Type B pancreatic cell (in vitro differentiated cells): Measurements from ENCODE around the gene SH3RF2. TPM values are rescaled to one million over a fixed set of nuclear protein-coding genes. Genes with fewer than 3 reads are reported as not detected.
A peak's percentile ranks its signal among the peaks of the same experiment; 100 is the strongest.

Experiments used
- DNase-seq: peaks from one replicate; pipeline ENCODE4 v3.0.0; 2021; ENCODE audit warnings: mixed read lengths; ENCODE audit not compliant: unreplicated experiment; ENCODE audit errors: extremely low spot score
- H3K27ac Mint-ChIP-seq: 2 replicates; pipeline ENCODE4 v1.8.0; 2021; ENCODE audit warnings: mild to moderate bottlenecking, mixed read lengths
- H3K27me3 Mint-ChIP-seq: 2 replicates; pipeline ENCODE4 v1.8.0; 2021; ENCODE audit warnings: mixed read lengths
- H3K36me3 Mint-ChIP-seq: 2 replicates; pipeline ENCODE4 v1.8.0; 2021; ENCODE audit warnings: mixed read lengths
- H3K4me1 Mint-ChIP-seq: one replicate; pipeline ENCODE4 v1.8.0; 2021; ENCODE audit warnings: mixed read lengths; ENCODE audit not compliant: unreplicated experiment
- H3K4me3 Mint-ChIP-seq: 2 replicates; pipeline ENCODE4 v1.8.0; 2021; ENCODE audit warnings: mild to moderate bottlenecking, mixed read lengths
- H3K9me3 Mint-ChIP-seq: 2 replicates; pipeline ENCODE4 v1.8.0; 2021; ENCODE audit warnings: mixed read lengths
- total RNA-seq: library from RNA; stranded (reverse); gene quantifications from 2 replicates; pipeline ENCODE4 v1.2.1, GENCODE V29; 2021; ENCODE audit warnings: low replicate concordance
- TF ChIP-seq, protein P1 (sequence below): fragments of 200-600 bp; sonication (generic); conservative IDR thresholded peaks from 2 replicates; pipeline ENCODE4 v1.5.0; 2021; ENCODE audit warnings: antibody characterized with exemption, mild to moderate bottlenecking

Gene SH3RF2
- total RNA-seq, 1 donor from 2014 or later = 11.2 TPM

DNA sequence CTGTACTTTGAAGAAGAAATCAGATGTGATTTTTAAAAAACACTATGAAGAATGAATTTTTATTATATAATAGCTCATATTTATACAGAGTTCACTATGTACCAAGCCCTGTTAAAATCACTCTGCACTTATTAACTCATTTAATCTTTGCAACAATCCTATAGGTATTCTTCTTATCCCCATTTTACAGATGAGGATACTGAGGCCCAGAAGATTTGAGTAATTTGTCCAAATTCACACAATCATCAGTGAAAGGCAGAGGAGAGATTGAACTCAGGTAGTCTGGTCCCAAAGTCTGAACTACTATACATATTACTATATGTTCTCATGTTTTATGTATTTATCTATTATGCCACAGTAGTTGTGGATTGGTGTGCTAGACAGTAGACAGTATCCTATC is 152.9 kb downstream of the SH3RF2 start:
- TF ChIP-seq, protein P1, sequence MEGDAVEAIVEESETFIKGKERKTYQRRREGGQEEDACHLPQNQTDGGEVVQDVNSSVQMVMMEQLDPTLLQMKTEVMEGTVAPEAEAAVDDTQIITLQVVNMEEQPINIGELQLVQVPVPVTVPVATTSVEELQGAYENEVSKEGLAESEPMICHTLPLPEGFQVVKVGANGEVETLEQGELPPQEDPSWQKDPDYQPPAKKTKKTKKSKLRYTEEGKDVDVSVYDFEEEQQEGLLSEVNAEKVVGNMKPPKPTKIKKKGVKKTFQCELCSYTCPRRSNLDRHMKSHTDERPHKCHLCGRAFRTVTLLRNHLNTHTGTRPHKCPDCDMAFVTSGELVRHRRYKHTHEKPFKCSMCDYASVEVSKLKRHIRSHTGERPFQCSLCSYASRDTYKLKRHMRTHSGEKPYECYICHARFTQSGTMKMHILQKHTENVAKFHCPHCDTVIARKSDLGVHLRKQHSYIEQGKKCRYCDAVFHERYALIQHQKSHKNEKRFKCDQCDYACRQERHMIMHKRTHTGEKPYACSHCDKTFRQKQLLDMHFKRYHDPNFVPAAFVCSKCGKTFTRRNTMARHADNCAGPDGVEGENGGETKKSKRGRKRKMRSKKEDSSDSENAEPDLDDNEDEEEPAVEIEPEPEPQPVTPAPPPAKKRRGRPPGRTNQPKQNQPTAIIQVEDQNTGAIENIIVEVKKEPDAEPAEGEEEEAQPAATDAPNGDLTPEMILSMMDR = no peak
- peaks cover 4% of the 10 kb centered on the region for H3K4me1 Mint-ChIP-seq
- no peak overlapping the region for H3K27ac Mint-ChIP-seq
- no peaks in the 10 kb centered on the region for H3K36me3 Mint-ChIP-seq
- H3K4me3 Mint-ChIP-seq = no peak overlapping the region
- H3K9me3 Mint-ChIP-seq = no peaks in the 10 kb centered on the region
- DNase-seq = no peak
- no peaks in the 10 kb centered on the region for H3K27me3 Mint-ChIP-seq

DNA sequence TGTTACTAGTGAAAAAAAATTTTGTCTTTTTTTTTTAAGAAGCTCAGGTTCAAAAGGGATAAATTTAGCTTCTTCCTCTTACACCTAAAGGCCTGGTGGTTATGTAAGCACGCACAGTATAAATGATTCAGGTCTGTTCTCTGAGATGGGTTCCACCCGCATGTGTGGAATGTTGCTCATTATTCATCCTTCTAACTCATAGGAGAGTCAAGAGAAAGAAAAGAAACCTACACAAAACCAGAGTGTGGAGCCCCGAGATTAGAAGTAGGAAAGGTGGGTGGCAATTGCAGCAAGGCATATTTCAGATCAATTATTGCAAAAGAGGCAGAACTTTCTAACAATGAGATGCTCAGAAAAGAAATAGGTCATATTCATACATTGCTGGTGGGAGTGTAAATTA is 155.5 kb downstream of the SH3RF2 start:
- H3K27ac Mint-ChIP-seq = peak overlapping the region; percentile 32
- peaks cover 4% of the 10 kb centered on the region for H3K4me1 Mint-ChIP-seq
- no peaks in the 10 kb centered on the region for H3K36me3 Mint-ChIP-seq
- no peak for DNase-seq
- H3K9me3 Mint-ChIP-seq = no peaks in the 10 kb centered on the region
- no peaks in the 10 kb centered on the region for H3K27me3 Mint-ChIP-seq
- H3K4me3 Mint-ChIP-seq = no peak overlapping the region
- TF ChIP-seq, protein P1 = no peak

DNA sequence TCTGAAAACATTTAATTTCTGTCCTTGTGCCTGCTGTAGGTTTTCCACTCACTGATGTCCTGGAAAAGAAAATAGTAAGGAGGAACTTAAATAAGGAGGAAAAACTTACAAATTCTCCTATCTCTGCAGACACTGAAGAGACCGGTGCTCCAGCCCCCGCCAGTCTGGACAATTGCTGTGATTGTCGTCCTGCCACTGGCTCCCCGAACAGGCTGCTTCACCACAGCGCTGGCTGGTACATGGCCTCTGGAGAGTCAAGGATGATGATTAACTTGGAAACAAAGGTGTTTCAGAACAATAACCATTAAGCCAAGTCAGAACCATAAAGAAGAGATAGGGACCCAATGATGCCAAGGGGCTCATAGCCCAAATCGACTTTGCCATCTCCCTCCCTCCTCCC is 161.7 kb downstream of the SH3RF2 start:
- no peak overlapping the region for H3K27ac Mint-ChIP-seq

DNA sequence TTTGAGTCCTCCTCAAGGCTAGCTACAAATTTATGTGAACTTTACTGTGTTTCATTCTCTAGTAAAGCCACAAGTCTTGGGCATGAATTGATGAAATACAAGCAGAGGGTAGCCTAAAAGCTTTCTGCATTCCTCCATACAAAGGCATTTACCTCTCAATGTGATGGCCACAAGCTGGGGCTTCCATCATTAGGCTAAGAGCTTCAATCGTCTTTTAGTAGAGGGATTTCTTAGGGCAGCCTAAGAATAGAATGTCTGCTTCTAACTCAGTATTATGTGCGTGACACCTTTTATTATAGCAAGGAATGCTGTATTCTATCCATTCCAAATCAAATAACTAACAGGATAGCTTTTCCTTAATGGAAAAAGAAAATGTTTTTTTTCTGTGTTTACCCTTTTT is 165.3 kb downstream of the SH3RF2 start:
- peaks cover 16% of the 10 kb centered on the region for H3K36me3 Mint-ChIP-seq
- H3K27me3 Mint-ChIP-seq = no peaks in the 10 kb centered on the region
- no peak for DNase-seq
- H3K4me3 Mint-ChIP-seq = no peak overlapping the region
- H3K4me1 Mint-ChIP-seq = no peaks in the 10 kb centered on the region
- TF ChIP-seq, protein P1 = no peak
- no peak overlapping the region for H3K27ac Mint-ChIP-seq
- H3K9me3 Mint-ChIP-seq = peaks cover 4% of the 10 kb centered on the region

More for the DNA sequence above, 161.7 kb downstream of the SH3RF2 start:
- H3K4me3 Mint-ChIP-seq = no peak overlapping the region
- peaks cover 4% of the 10 kb centered on the region for H3K36me3 Mint-ChIP-seq
- DNase-seq = no peak
- TF ChIP-seq, protein P1 = no peak
- H3K4me1 Mint-ChIP-seq = no peaks in the 10 kb centered on the region
- H3K27me3 Mint-ChIP-seq = no peaks in the 10 kb centered on the region
- no peaks in the 10 kb centered on the region for H3K9me3 Mint-ChIP-seq

DNA sequence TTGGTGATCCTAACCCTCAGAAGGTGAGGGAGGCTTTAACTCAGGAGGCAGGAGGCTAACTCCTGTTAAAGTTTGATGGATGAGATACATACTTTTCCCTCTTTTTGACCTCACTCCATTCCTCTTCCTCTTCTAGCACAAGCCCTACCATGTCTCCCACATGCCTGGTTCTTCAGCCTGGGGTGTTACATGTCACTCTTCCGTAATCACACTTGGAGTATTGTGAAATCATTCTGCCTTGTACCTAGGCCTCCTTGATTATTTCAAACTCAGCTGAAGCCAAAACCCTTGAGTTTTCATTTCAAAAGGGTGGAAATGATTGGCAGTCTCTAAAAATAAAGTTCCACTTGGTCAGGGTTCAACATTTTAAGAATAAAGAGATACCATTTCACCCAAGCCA is 167.2 kb downstream of the SH3RF2 start:
- H3K36me3 Mint-ChIP-seq = peaks cover 16% of the 10 kb centered on the region
- TF ChIP-seq, protein P1 = no peak
- no peak for DNase-seq
- no peaks in the 10 kb centered on the region for H3K4me1 Mint-ChIP-seq
- no peaks in the 10 kb centered on the region for H3K27me3 Mint-ChIP-seq
- no peak overlapping the region for H3K27ac Mint-ChIP-seq
- H3K9me3 Mint-ChIP-seq = peaks cover 4% of the 10 kb centered on the region
- no peak overlapping the region for H3K4me3 Mint-ChIP-seq

DNA sequence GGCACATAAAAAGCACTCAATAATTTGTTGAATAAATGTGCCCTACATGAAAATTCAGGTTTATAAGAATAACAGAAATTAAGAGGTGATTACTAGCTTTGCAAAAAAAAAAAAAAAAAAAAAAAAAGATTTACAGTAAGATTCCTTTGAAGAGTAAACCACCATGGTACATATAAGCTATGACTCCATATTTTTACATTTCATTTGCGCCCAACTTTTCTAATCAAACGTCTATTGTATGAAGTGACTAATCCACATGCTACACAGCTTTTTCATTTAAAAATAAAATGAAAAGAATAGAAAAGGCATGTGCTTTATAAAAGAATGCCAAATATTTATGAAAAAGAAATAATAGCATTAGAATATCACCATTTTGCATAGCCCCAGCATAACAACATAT is 169.1 kb downstream of the SH3RF2 start, which contains the start of gene PLAC8L1:
Gene PLAC8L1, minus strand, starts transcription at position 101 of the 400 bp plus-strand sequence. CDS start 1,266 bp downstream, outside the sequence.
- no peaks in the 10 kb centered on the region for H3K27me3 Mint-ChIP-seq
- DNase-seq = no peak
- peaks cover 12% of the 10 kb centered on the region for H3K36me3 Mint-ChIP-seq
- no peak within 1 kb of the TSS for H3K4me3 Mint-ChIP-seq
- H3K4me1 Mint-ChIP-seq = no peaks in the 10 kb centered on the region
- H3K9me3 Mint-ChIP-seq = peaks cover 4% of the 10 kb centered on the region
- TF ChIP-seq, protein P1 = no peak
- H3K27ac Mint-ChIP-seq = no peak within 1 kb of the TSS
